Measurements from ENCODE around the gene GRM5. TPM values are rescaled to one million over a fixed set of nuclear protein-coding genes. Genes with fewer than 3 reads are reported as not detected.
"Not testable (repeated sequence)": the region's sequence is repeated elsewhere in the genome, so short reads cannot be mapped to it uniquely, and the experiment has no call there.

GRM5 gene
- total RNA-seq, 3 donors from 2014 or later = not detected

DNA sequence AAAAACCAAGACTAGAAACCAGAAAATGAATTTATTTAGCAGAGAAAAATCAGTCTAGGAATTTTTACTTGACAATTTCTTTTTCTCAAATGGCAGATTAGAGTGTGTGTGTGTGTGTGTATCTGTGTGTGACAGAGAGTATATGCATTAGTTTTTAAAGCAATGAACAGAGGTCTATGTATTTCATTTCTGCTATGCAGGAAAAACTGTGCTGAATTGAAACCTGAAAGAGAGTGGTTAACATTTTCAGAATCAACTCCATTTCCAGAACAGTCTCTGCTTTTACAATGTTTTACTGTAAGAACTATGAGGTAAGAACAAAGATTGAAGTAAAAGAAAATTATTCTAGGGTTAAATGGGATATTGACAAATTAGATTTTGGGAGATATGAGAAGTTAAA is 114.8 kb downstream of the GRM5 start:
- Histone ChIP-seq H3K4me3 (no peak overlapping the region), H3K4me1 (ENCODE audit: low read depth) (no peaks in the 10 kb centered on the region), H3K9me3 (no peaks in the 10 kb centered on the region), H3K36me3 (ENCODE audit: low read depth) (no peaks in the 10 kb centered on the region)
- TF ChIP-seq, protein P1, sequence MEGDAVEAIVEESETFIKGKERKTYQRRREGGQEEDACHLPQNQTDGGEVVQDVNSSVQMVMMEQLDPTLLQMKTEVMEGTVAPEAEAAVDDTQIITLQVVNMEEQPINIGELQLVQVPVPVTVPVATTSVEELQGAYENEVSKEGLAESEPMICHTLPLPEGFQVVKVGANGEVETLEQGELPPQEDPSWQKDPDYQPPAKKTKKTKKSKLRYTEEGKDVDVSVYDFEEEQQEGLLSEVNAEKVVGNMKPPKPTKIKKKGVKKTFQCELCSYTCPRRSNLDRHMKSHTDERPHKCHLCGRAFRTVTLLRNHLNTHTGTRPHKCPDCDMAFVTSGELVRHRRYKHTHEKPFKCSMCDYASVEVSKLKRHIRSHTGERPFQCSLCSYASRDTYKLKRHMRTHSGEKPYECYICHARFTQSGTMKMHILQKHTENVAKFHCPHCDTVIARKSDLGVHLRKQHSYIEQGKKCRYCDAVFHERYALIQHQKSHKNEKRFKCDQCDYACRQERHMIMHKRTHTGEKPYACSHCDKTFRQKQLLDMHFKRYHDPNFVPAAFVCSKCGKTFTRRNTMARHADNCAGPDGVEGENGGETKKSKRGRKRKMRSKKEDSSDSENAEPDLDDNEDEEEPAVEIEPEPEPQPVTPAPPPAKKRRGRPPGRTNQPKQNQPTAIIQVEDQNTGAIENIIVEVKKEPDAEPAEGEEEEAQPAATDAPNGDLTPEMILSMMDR (IDR thresholded peaks at IDR 0.05) = no peak
- ATAC-seq = no peak
- DNase-seq = no peak
- intact Hi-C loops (cut with DNase I, micrococcal nuclease) = no loop called here

DNA sequence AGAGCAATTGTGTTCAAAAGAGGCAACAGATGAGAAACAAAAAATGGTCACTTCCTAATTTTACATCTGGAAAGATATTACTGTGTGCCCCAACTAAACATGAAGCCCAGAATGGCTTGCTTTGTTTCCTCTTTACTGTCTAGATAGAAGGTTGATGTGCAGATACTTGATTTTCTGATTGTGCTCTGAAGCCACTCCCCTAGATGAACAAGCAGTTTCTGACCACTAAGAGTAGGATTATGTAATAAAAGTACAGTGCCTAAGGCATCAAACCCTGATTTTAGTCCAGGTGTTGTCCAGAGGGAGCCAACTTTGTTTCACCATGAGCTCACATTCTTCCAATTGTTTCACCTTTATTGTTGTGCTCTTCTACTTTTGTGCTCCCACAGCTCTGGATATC is 116.9 kb downstream of the GRM5 start:
- ATAC-seq; DNase-seq; H3K36me3 ChIP-seq (ENCODE audit: low read depth); H3K4me3 ChIP-seq; H3K9me3 ChIP-seq; H3K4me1 ChIP-seq (ENCODE audit: low read depth); intact Hi-C loops (cut with DNase I, micrococcal nuclease): not testable (repeated sequence)

DNA sequence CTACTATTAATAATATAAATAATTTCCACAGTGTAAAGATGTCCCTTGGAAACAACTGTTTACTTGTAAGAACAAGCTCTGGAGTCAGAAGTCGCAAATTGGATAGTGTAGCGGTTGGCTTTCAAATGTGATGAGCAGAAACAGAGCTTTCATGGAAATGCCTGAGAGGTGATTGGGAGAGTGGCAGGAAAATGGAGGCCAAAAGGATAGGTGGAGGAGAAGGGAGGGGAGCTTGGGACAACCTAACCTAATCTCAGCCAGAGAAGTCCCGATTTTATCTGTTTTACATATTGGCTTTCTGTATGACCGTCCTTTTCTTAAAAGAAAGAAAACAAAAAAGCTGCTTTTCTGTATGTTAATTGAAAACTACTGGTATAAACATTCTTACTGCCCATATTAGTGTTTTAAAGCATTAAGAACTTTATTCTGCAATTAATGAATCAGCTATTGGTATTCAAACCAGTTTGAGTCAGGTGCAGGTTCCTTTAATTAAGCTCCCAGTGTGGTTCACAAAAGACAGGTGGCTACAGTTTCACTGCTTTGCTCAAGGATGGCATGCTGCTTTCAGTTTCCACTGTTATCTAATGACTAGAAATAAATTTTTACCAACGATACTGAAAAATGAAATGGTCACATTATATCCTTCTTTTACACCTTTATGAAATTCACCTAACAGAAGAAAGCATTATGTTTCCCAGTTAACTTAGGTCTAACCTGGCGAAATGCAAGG is 117.8 kb downstream of the GRM5 start:
- H3K36me3 ChIP-seq (ENCODE audit: low read depth); ATAC-seq; intact Hi-C loops (cut with DNase I, micrococcal nuclease); H3K4me1 ChIP-seq (ENCODE audit: low read depth); H3K4me3 ChIP-seq; DNase-seq; H3K9me3 ChIP-seq: not testable (repeated sequence)

DNA sequence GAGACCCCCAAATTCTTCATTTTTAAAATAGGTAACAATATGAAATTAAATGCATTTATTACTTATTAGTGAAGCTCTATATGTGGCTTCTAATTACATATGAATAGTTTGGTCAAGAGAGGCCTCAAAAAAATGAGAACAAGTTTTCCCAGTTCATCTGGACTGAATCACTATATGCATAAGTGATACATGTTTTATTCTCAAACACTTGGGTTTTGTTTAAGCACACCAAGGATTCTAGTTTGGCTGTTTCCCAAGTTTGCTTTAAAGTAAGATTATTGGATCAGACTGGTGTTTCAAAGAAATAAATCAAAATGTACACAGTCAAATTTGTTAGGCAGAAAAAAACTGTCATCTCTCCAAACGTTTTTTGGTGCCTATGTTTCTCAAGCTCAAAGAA is 136.1 kb downstream of the GRM5 start:
- H3K4me3 ChIP-seq; DNase-seq; H3K36me3 ChIP-seq (ENCODE audit: low read depth); H3K4me1 ChIP-seq (ENCODE audit: low read depth); intact Hi-C loops (cut with DNase I, micrococcal nuclease); ATAC-seq; H3K9me3 ChIP-seq: not testable (repeated sequence)

DNA sequence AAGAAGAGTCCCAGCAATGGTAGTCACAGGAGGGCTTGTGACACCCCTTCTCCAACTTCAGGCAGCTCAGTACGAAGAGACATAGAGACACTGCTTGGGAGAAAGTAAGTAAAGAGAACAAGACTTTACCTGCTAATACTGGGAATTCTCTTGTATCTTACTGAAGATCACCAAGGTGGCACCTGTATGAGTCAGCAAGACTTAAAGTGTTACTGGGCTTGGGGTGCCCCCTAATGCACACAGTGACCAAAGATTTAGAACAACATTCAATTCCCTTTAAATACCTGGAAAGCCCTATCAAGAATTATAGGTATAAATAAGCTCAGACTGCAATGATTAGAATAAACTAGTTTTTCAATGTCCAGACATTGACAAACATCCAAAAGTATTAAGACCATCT is 148.7 kb downstream of the GRM5 start:
- intact Hi-C loops (cut with DNase I, micrococcal nuclease) = not testable (repeated sequence)

DNA sequence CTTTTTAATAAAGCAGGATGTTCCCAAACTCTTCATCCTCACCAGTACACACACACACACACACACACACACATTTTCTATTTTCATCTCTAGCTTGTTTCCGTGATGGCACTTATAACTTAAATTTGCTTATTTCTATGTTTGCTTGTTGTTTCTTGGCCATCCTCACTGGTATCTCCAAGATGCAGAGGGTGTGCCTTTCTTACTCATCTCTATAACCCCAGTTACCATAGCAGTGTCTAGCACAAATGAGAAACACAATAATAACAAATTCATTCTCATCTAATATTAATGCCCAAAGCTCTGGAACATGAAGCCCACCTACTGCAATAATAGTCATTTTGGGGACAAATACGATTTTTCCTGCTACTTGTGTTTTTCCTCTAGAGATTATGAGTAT is 156.3 kb downstream of the GRM5 start:
- H3K9me3 ChIP-seq = no peaks in the 10 kb centered on the region
- DNase-seq (no peak), ATAC-seq (no peak)
- TF ChIP-seq, protein P1 (IDR thresholded peaks at IDR 0.05) = no peak
- no peak overlapping the region for H3K4me3 ChIP-seq
- H3K36me3 ChIP-seq (ENCODE audit: low read depth) = no peaks in the 10 kb centered on the region
- no peaks in the 10 kb centered on the region for H3K4me1 ChIP-seq (ENCODE audit: low read depth)
- intact Hi-C loops (cut with DNase I, micrococcal nuclease) = no loop called here

More for the DNA sequence above, 148.7 kb downstream of the GRM5 start:
- not testable (repeated sequence) for H3K4me3 ChIP-seq; H3K36me3 ChIP-seq (ENCODE audit: low read depth); H3K9me3 ChIP-seq; H3K4me1 ChIP-seq (ENCODE audit: low read depth); DNase-seq; ATAC-seq

DNA sequence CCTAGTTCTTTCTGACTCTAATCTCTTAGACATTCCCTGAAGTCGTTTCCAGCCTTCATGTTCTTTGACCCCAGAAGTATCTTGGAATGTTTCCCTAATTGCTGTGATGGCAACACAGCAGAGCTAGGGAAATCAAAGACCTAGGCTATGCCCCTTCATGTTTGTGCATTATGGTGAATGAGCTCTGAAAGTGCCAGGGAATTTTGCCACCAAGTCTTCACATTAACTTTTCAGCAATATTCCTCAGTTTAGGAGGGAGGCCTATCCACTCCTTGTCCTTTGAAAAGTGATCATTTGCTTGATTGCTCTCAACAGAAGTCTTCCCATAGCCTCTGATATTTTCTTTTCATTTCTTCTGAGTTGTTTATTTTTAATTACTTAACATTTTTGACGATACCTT is 164.3 kb downstream of the GRM5 start:
- H3K36me3 ChIP-seq (ENCODE audit: low read depth); intact Hi-C loops (cut with DNase I, micrococcal nuclease); H3K9me3 ChIP-seq; H3K4me3 ChIP-seq; H3K4me1 ChIP-seq (ENCODE audit: low read depth); ATAC-seq; DNase-seq: not testable (repeated sequence)

DNA sequence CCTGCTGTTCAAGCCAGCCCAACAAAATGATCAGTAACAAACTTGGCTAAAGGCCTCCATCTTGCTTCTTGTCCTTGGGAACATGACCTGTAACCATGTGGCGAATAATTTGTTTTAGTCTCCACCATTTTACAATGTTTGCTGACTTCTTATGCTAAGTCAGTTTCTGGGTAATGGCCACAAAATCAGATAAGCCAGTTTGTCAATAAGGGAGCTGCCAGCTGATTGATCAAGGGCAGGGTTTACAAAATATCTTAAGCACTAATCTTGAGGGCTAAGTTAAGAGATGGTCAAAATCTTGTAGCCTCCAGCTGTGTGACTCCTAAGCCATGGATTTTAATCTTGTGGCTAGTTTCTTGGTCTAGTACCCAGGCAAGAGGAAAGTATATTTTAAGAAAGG is 176.9 kb downstream of the GRM5 start:
- H3K4me1 ChIP-seq (ENCODE audit: low read depth); intact Hi-C loops (cut with DNase I, micrococcal nuclease); H3K36me3 ChIP-seq (ENCODE audit: low read depth); H3K4me3 ChIP-seq; ATAC-seq; DNase-seq: not testable (repeated sequence)
- peaks cover 12% of the 10 kb centered on the region for H3K9me3 ChIP-seq

DNA sequence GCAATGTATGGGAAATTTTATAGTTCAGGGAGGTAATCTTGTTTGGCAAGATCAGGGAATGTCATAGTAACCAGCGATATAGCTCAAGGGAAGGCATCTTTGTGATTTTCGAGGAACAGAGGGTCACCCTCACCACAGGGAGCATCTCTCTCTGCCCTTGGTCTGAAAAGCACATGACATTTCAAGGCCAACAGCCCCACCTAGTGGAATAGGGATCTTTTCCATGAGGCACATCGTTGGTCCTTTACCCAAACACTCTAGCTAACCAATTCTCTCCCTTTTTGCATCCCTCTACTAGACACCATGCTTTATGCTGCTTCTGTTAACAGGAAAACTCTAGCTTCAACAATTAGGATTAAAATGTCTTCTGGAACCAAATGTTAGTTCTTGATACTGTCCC is 179.0 kb downstream of the GRM5 start:
- TF ChIP-seq, protein P1 (IDR thresholded peaks at IDR 0.05) = no peak

DNA sequence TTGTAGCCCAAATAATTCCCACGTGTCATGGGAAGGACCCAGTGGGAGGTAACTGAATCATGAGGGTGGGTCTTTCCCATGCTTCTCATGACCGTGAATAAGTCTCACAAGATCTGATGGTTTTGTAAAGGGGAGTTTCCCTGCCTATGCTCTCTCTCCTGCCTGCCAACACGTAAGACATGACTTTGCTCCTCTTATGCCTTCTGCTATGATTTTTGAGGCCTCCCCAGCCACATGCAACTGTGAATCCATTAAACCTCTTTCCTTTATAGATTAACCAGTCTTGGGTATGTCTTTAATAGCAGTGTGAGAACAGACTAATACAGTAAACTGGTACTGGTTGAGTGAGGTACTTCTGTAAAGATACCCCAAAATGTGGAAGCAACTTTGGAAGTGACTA is 183.0 kb downstream of the GRM5 start:
- H3K4me1 ChIP-seq (ENCODE audit: low read depth); H3K36me3 ChIP-seq (ENCODE audit: low read depth); H3K4me3 ChIP-seq; intact Hi-C loops (cut with DNase I, micrococcal nuclease); DNase-seq; ATAC-seq: not testable (repeated sequence)
- peaks cover 12% of the 10 kb centered on the region for H3K9me3 ChIP-seq

More for the DNA sequence above, 179.0 kb downstream of the GRM5 start:
- ATAC-seq (no peak), DNase-seq (peak in 1 of 3 donors; percentile 64)
- intact Hi-C loops (cut with DNase I, micrococcal nuclease) = no loop called here
- Histone ChIP-seq H3K4me1 (ENCODE audit: low read depth) (no peaks in the 10 kb centered on the region), H3K36me3 (ENCODE audit: low read depth) (no peaks in the 10 kb centered on the region), H3K9me3 (peaks cover 12% of the 10 kb centered on the region), H3K4me3 (no peak overlapping the region)
